IPS DF 6.9 (cell line): ENCODE results near the gene PPP1R26.
"Not testable (repeated sequence)": the region's sequence is repeated elsewhere in the genome, so short reads cannot be mapped to it uniquely, and the experiment has no call there.

Experiments
- DNase-seq: peaks from one replicate; pipeline ENCODE4 v3.0.0-alpha.2; 2013; ENCODE audit warnings: low read depth, low spot score
- H3K27ac ChIP-seq: one replicate; pipeline ENCODE4 v1.5.1; 2013; ENCODE audit warnings: low read length, control low read depth
- H3K27me3 ChIP-seq: 2 replicates; pipeline ENCODE4 v1.6.1; 2013; ENCODE audit warnings: mild to moderate bottlenecking, low read length; ENCODE audit not compliant: control insufficient read depth, insufficient read depth
- H3K36me3 ChIP-seq: 2 replicates; pipeline ENCODE4 v1.6.1; 2013; ENCODE audit warnings: low read length; ENCODE audit not compliant: control insufficient read depth, insufficient read depth
- H3K4me1 ChIP-seq: 2 replicates; pipeline ENCODE4 v1.6.1; 2013; ENCODE audit warnings: low read length; ENCODE audit not compliant: control insufficient read depth, insufficient read depth
- H3K4me3 ChIP-seq: 2 replicates; pipeline ENCODE4 v1.5.1; 2013; ENCODE audit warnings: mild to moderate bottlenecking, low read length
- H3K9me3 ChIP-seq: 2 replicates; pipeline ENCODE4 v1.6.1; 2013; ENCODE audit warnings: low read length, inconsistent platforms; ENCODE audit not compliant: control insufficient read depth, insufficient read depth
- WGBS: extraction: QIAGEN DNeasy Blood & Tissue Kit; methylation state at CpG from one replicate; pipeline ENCODE4 v1.1.7; 2013; ENCODE audit warnings: mixed read lengths, missing lambda C conversion rate; ENCODE audit not compliant: insufficient read length, insufficient coverage; 5-methylcytosine and 5-hydroxymethylcytosine counted together

Gene PPP1R26

DNA sequence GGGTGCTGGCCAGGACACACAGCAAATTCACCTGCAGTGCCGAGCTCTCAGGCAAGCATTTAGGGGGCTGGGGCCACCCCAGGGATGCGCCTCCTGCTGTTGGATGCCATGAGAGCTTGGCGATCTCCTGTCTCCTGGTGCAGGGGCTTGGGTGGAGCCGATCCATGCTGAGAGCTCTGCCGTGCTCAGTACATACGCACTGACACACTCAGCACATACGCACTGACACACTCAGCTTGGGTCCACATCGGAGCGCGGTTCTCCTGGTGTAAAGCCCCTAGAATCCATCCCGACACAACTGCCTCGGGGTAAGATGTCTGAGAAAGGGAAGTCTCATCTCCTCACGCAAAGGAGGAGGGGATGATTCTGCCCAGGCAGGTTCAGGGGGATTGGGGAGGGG lies 56.0 kb downstream of the PPP1R26 start:
- not testable (repeated sequence) for H3K4me1 ChIP-seq, DNase-seq, H3K9me3 ChIP-seq, H3K36me3 ChIP-seq, H3K27me3 ChIP-seq, H3K27ac ChIP-seq, H3K4me3 ChIP-seq
- no CpG with 5 or more reads among the region's 13 CpGs for WGBS

DNA sequence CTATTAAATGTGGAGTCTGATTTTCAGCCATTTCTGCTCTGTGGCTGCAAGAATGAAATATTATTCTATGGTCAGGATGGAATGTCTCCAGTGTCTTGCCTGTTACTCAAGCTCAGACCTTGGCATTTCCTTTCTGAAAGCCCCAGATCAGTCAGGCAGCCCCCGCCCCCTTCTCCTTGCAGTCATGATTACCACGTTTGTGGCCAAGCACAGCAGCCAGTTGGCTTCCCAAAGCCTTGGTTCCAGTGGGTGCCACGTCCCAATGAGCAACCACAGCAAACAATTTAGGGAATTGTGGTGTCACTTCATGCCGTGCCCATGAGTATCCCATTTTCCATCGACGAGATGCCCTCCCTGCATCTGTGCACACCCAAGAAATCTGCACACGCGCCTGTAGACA lies 56.6 kb downstream of the PPP1R26 start:
- H3K27me3 ChIP-seq = no peaks in the 10 kb centered on the region
- H3K4me1 ChIP-seq = peaks cover 1% of the 10 kb centered on the region; the same call in 1 of the 2 replicates
- no CpG with 5 or more reads among the region's 8 CpGs for WGBS
- no peaks in the 10 kb centered on the region for H3K36me3 ChIP-seq
- no peak for DNase-seq
- no peak overlapping the region for H3K27ac ChIP-seq
- no peaks in the 10 kb centered on the region for H3K9me3 ChIP-seq
- H3K4me3 ChIP-seq = no peak overlapping the region
